Neuronal stem cell (in vitro differentiated cells): Measurements from ENCODE around the gene ADRM1.

Experiments used
- DNase-seq: peaks from one replicate; pipeline ENCODE4 v3.0.0-alpha.2; 2013; ENCODE audit warnings: low spot score
- H2AFZ ChIP-seq: one replicate; pipeline ENCODE4 v1.6.1; 2013; ENCODE audit warnings: mild to moderate bottlenecking, low read length, inconsistent platforms
- H2AK5ac ChIP-seq: 2 replicates; pipeline ENCODE4 v1.6.1; 2013; ENCODE audit warnings: low read depth, mild to moderate bottlenecking, inconsistent platforms, low read length, moderate library complexity, mixed read lengths
- H2BK120ac ChIP-seq: 2 replicates; pipeline ENCODE4 v1.6.1; 2013; ENCODE audit warnings: low read depth, mild to moderate bottlenecking, inconsistent platforms, low read length, moderate library complexity, mixed read lengths
- H2BK12ac ChIP-seq: one replicate; pipeline ENCODE4 v1.6.1; 2013; ENCODE audit warnings: low read length, inconsistent platforms
- H2BK15ac ChIP-seq: 2 replicates; pipeline ENCODE4 v1.6.1; 2013; ENCODE audit warnings: mild to moderate bottlenecking, low read length, inconsistent platforms, mixed read lengths
- H2BK5ac ChIP-seq: one replicate; pipeline ENCODE4 v1.6.1; 2013; ENCODE audit warnings: inconsistent platforms, mild to moderate bottlenecking, low read length, moderate library complexity
- H3K14ac ChIP-seq: one replicate; pipeline ENCODE4 v1.6.1; 2013; ENCODE audit warnings: low read length, inconsistent platforms
- H3K18ac ChIP-seq: 2 replicates; pipeline ENCODE4 v1.6.1; 2013; ENCODE audit warnings: low read length, inconsistent platforms
- H3K23ac ChIP-seq: 2 replicates; pipeline ENCODE4 v1.6.1; 2013; ENCODE audit warnings: low read depth, mild to moderate bottlenecking, mixed read lengths, low read length, inconsistent platforms; ENCODE audit not compliant: poor library complexity
- H3K27ac ChIP-seq: replicated peaks from 3 replicates; pipeline ENCODE4 v1.5.1; 2013; ENCODE audit warnings: low read length, inconsistent platforms
- H3K27me3 ChIP-seq, 3 experiments: 2 replicates each; pipeline ENCODE4 v1.6.1; 2013; ENCODE audit warnings: low read length in 3 of 3, mild to moderate bottlenecking in 2 of 3, inconsistent platforms in 1 of 3, low read depth in 1 of 3, mixed read lengths in 1 of 3, moderate library complexity in 1 of 3; ENCODE audit not compliant: control insufficient read depth in 3 of 3, insufficient read depth in 3 of 3
- H3K36me3 ChIP-seq, 2 donors: replicated peaks in 1 of 2; 2 replicates each; pipeline ENCODE4 v1.6.1; 2013; ENCODE audit warnings: low read length in 2 of 2; ENCODE audit not compliant: control insufficient read depth in 2 of 2, insufficient read depth in 2 of 2
- H3K4ac ChIP-seq: 2 replicates; pipeline ENCODE4 v1.6.1; 2013; ENCODE audit warnings: inconsistent platforms, mild to moderate bottlenecking, low read length, moderate library complexity
- H3K4me1 ChIP-seq, 2 donors: 1 replicate in 1 of 2; 2 replicates in 1 of 2; pipeline ENCODE4 v1.6.1; 2013; ENCODE audit warnings: low read length in 2 of 2, low read depth in 1 of 2; ENCODE audit not compliant: control insufficient read depth in 2 of 2, insufficient read depth in 1 of 2
- H3K4me2 ChIP-seq: one replicate; pipeline ENCODE4 v1.6.1; 2013; ENCODE audit warnings: mild to moderate bottlenecking, low read length, inconsistent platforms; ENCODE audit not compliant: insufficient read depth, poor library complexity, severe bottlenecking
- H3K4me3 ChIP-seq, 2 donors: 2 replicates each; pipeline ENCODE4 v1.5.1; 2013; ENCODE audit warnings: low read length in 2 of 2, mild to moderate bottlenecking in 2 of 2, inconsistent platforms in 1 of 2, moderate library complexity in 1 of 2
- H3K79me1 ChIP-seq: one replicate; pipeline ENCODE4 v1.6.1; 2013; ENCODE audit warnings: low read depth, mild to moderate bottlenecking, inconsistent platforms, low read length, moderate library complexity
- H3K9ac ChIP-seq: one replicate; pipeline ENCODE4 v1.6.1; 2013; ENCODE audit warnings: mild to moderate bottlenecking, low read depth, low read length, inconsistent platforms; ENCODE audit not compliant: poor library complexity
- H3K9me3 ChIP-seq, 2 donors: replicated peaks in 1 of 2; 2 replicates each; pipeline versions ENCODE3 to v1.6.1; 2013; ENCODE audit warnings: low read length in 2 of 2, mild to moderate bottlenecking in 2 of 2, inconsistent platforms in 1 of 2, low read depth in 1 of 2, mixed read lengths in 1 of 2, moderate library complexity in 1 of 2; ENCODE audit not compliant: control insufficient read depth in 2 of 2, insufficient read depth in 1 of 2
- H4K8ac ChIP-seq: one replicate; pipeline ENCODE4 v1.6.1; 2013; ENCODE audit warnings: low read depth, mild to moderate bottlenecking, inconsistent platforms, low read length, moderate library complexity
- H4K91ac ChIP-seq: one replicate; pipeline ENCODE4 v1.6.1; 2013; ENCODE audit warnings: low read length, low read depth, mild to moderate bottlenecking, inconsistent platforms; ENCODE audit not compliant: poor library complexity
- WGBS, 2 donors: extraction: QIAGEN DNeasy Blood & Tissue Kit; methylation state at CpG; one replicate each; pipeline ENCODE4 v1.1.7; 2013; ENCODE audit warnings: missing lambda C conversion rate in 2 of 2, mixed read lengths in 1 of 2; ENCODE audit not compliant: insufficient read length in 2 of 2, insufficient replicate concordance in 1 of 2; ENCODE audit errors: extremely low coverage in 2 of 2; 5-methylcytosine and 5-hydroxymethylcytosine counted together

ADRM1 gene

GRCh38 chr20:62320581-62321354, 18.0 kb downstream of the ADRM1 start:
- Histone ChIP-seq H2BK5ac (no peak overlapping the region), H3K27me3 (no peaks in the 10 kb centered on the region), H2BK15ac (no peak overlapping the region), H3K23ac (peak overlapping the region; percentile 55), H3K4me2 (no peak overlapping the region), H2AFZ (no peak overlapping the region), H2BK12ac (peak overlapping the region; percentile 73), H3K27ac (no peak overlapping the region), H2AK5ac (no peak overlapping the region), H3K9me3 (peaks cover 0 to 3% of the 10 kb centered on the region in 2 donors), H3K14ac (peak overlapping the region; percentile 21), H2BK120ac (peak overlapping the region; percentile 61), H4K91ac (no peak overlapping the region), H3K18ac (peak overlapping the region; percentile 38), H3K4ac (no peak overlapping the region), H4K8ac (peak overlapping the region; percentile 17), H3K4me1 (no peaks in the 10 kb centered on the region), H3K9ac (peak overlapping the region; percentile 21), H3K36me3 (peaks cover 56 to 68% of the 10 kb centered on the region in 2 donors), H3K4me3 (no peak overlapping the region), H3K79me1 (peaks cover 10% of the 10 kb centered on the region)
- no peak for DNase-seq
- WGBS, 2 donors: no CpG with 5 or more reads among the region's 22 CpGs

DNA sequence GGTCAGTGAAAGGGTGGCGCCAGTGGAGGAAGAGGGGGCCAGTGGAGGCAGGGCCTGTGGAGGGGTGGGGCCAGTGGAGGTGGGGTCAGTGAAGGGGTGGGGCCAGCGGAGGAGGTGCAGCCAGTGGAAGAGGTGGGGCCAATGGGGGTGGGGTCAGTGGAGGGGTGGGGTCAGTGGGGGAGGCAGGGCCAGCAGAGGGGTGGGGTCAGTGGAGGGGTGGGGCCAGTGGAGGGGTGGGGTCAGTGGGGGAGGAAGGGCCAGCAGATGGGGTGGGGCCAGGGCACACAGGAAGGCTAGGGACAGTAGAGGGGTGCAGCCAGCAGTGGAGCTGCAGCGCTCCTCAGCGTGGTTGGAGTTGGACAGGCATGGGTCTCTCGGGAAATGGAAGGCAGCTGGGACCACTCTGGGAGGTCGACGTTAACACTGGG, 18.7 kb downstream of the ADRM1 start:
- no peaks in the 10 kb centered on the region for H3K4me1 ChIP-seq
- peak overlapping the region; percentile 73 for H3K23ac ChIP-seq
- H3K79me1 ChIP-seq: peaks cover 9% of the 10 kb centered on the region
- no peak overlapping the region for H2AFZ ChIP-seq
- no peak overlapping the region for H2BK5ac ChIP-seq
- DNase-seq: no peak
- H3K36me3 ChIP-seq: peaks cover 53 to 68% of the 10 kb centered on the region in 2 donors
- no CpG with 5 or more reads among the region's 7 CpGs for WGBS, 2 donors
- no peak overlapping the region for H3K4ac ChIP-seq
- no peak overlapping the region for H3K4me2 ChIP-seq
- no peak overlapping the region for H3K27ac ChIP-seq
- no peak overlapping the region for H3K4me3 ChIP-seq
- H3K9me3 ChIP-seq: peaks cover 0 to 7% of the 10 kb centered on the region in 2 donors
- no peak overlapping the region for H4K91ac ChIP-seq
- no peak overlapping the region for H3K18ac ChIP-seq
- H2BK12ac ChIP-seq: no peak overlapping the region
- no peak overlapping the region for H2BK120ac ChIP-seq
- H3K9ac ChIP-seq: no peak overlapping the region
- H3K27me3 ChIP-seq: no peaks in the 10 kb centered on the region
- H2BK15ac ChIP-seq: no peak overlapping the region
- H2AK5ac ChIP-seq: no peak overlapping the region
- H4K8ac ChIP-seq: peak overlapping the region; percentile 65
- no peak overlapping the region for H3K14ac ChIP-seq

- Histone ChIP-seq H3K4ac (no peak overlapping the region), H2BK120ac (no peak overlapping the region), H3K4me1 (no peaks in the 10 kb centered on the region), H4K91ac (no peak overlapping the region), H2AFZ (no peak overlapping the region), H3K14ac (no peak overlapping the region), H3K9me3 (peaks cover 0 to 11% of the 10 kb centered on the region in 2 donors), H3K4me2 (no peak overlapping the region), H3K79me1 (peaks cover 5% of the 10 kb centered on the region), H2BK5ac (no peak overlapping the region), H2AK5ac (no peak overlapping the region), H3K18ac (no peak overlapping the region), H4K8ac (peak overlapping the region; percentile 65), H3K9ac (no peak overlapping the region), H3K27ac (no peak overlapping the region), H3K4me3 (no peak overlapping the region), H3K23ac (peak overlapping the region; percentile 73), H3K27me3 (no peaks in the 10 kb centered on the region), H2BK12ac (no peak overlapping the region), H3K36me3 (peaks cover 54 to 68% of the 10 kb centered on the region in 2 donors), H2BK15ac (no peak overlapping the region)
- DNase-seq: no peak
- WGBS, 2 donors: no CpG with 5 or more reads among the region's 16 CpGs
Observed at GRCh38 chr20:62321975-62322374, 19.2 kb downstream of the ADRM1 start.

GRCh38 chr20:62322492-62323041, 19.8 kb downstream of the ADRM1 start:
- Histone ChIP-seq H3K9me3 (peaks cover 0 to 11% of the 10 kb centered on the region in 2 donors), H3K79me1 (peaks cover 4% of the 10 kb centered on the region), H2AFZ (no peak overlapping the region), H3K14ac (no peak overlapping the region), H3K4ac (no peak overlapping the region), H3K27me3 (no peaks in the 10 kb centered on the region), H3K27ac (no peak overlapping the region), H3K23ac (no peak overlapping the region), H3K36me3 (peaks cover 54 to 68% of the 10 kb centered on the region in 2 donors), H3K4me1 (no peaks in the 10 kb centered on the region), H4K8ac (no peak overlapping the region), H3K9ac (no peak overlapping the region), H2BK5ac (no peak overlapping the region), H2BK120ac (no peak overlapping the region), H3K4me2 (no peak overlapping the region), H2BK12ac (no peak overlapping the region), H2BK15ac (no peak overlapping the region), H3K18ac (no peak overlapping the region), H2AK5ac (no peak overlapping the region), H3K4me3 (no peak overlapping the region), H4K91ac (no peak overlapping the region)
- WGBS, 2 donors: no CpG with 5 or more reads among the region's 16 CpGs
- DNase-seq: no peak
